K562 (cell line): ENCODE data around the gene PHKG2. TPM values are rescaled to one million over a fixed set of nuclear protein-coding genes. Genes with fewer than 3 reads are reported as not detected.

Source experiments
- DDX20 ChIP-seq: fragments of 450-650 bp; IDR thresholded peaks from 2 replicates; pipeline ENCODE4 v1.6.1; 2016; ENCODE audit warnings: missing genetic modification characterization, low read depth, mild to moderate bottlenecking, missing compliant biosample characterization, moderate library complexity
- DIDO1 ChIP-seq: fragments of 450-650 bp; IDR thresholded peaks from 2 replicates; pipeline ENCODE4 v1.6.1; 2016; ENCODE audit warnings: low read depth, missing biosample characterization, missing genetic modification characterization
- DNMT1 ChIP-seq: fragments of 450-650 bp; IDR thresholded peaks from 2 replicates; pipeline ENCODE4 v1.6.1; 2016; ENCODE audit warnings: antibody characterized with exemption, mild to moderate bottlenecking
- ERF ChIP-seq: fragments of 450-650 bp; formaldehyde crosslinking; IDR thresholded peaks from 2 replicates; pipeline ENCODE4 v1.4.0; 2020; ENCODE audit warnings: mild to moderate bottlenecking, mixed read lengths
- ESRRA ChIP-seq: fragments of 450-650 bp; IDR thresholded peaks from 2 replicates; pipeline ENCODE4 v1.6.1; 2014; ENCODE audit warnings: low read depth, mild to moderate bottlenecking, moderate library complexity, borderline replicate concordance
- HIVEP1 ChIP-seq: fragments of 250-450 bp; sonication (Bioruptor Pico); IDR thresholded peaks from 2 replicates; pipeline ENCODE4 v1.4.0; 2020; ENCODE audit warnings: mild to moderate bottlenecking
- KAT7 ChIP-seq: sonication (generic); formaldehyde crosslinking; IDR thresholded peaks from 2 replicates; pipeline ENCODE4 v1.8.0; 2022; ENCODE audit warnings: missing genetic modification reagents, mild to moderate bottlenecking, borderline replicate concordance
- KLF10 ChIP-seq: fragments of 250-450 bp; sonication (Bioruptor Pico); IDR thresholded peaks from 2 replicates; pipeline ENCODE4 v1.6.1; 2021; ENCODE audit warnings: matching md5 sums
- L3MBTL2 ChIP-seq: fragments of 450-650 bp; IDR thresholded peaks from 2 replicates; pipeline ENCODE4 v1.6.1; 2016; ENCODE audit warnings: mild to moderate bottlenecking, moderate library complexity
- NCOA2 ChIP-seq, 2 experiments: fragments of 450-650 bp; IDR thresholded peaks; 2 replicates each; pipeline ENCODE4 v1.6.1; 2018; ENCODE audit warnings: mild to moderate bottlenecking in 2 of 2, moderate library complexity in 1 of 2; ENCODE audit not compliant: partially characterized antibody in 2 of 2
- ZNF146 ChIP-seq: IDR thresholded peaks from one replicate; pipeline ENCODE4 v1.6.1; 2018; ENCODE audit warnings: missing compliant biosample characterization; ENCODE audit not compliant: unreplicated experiment
- ZNF239 ChIP-seq: fragments of 250-450 bp; sonication (Bioruptor Pico); IDR thresholded peaks from 2 replicates; pipeline ENCODE4 v1.4.0; 2020; ENCODE audit warnings: mild to moderate bottlenecking
- polyA plus RNA-seq, 8 experiments: library from polyadenylated mRNA; depleted of rRNA in 4 of 8; stranded (reverse) in 5 of 8; unstranded in 3 of 8; fragments of >200 nt; fragmentation: Nextera tagmentation in 2 of 8; fragmentation: Illumina TruSeq in 1 of 8; extraction: Ambion mirVana in 2 of 8; extraction: Trizol in 1 of 8; gene quantifications; 2 replicates each; pipeline versions ENCODE4 v1.2.1 to v1.2.3, GENCODE V29; 2011 to 2014; ENCODE audit warnings: inconsistent platforms in 1 of 8, missing spikeins in 1 of 8
- total RNA-seq, 7 experiments: library from RNA; depleted of rRNA in 6 of 7; stranded (reverse); fragments of >200 nt in 6 of 7; fragmentation: Illumina TruSeq in 2 of 7; extraction: Trizol in 2 of 7; gene quantifications; 2 replicates each; pipeline versions ENCODE4 v1.2.1 to v1.2.3, GENCODE V29; 2011 to 2021; ENCODE audit warnings: low replicate concordance in 1 of 7
- TF ChIP-seq, protein P1 (sequence below): sonication (generic); formaldehyde crosslinking; IDR thresholded peaks from 2 replicates; pipeline ENCODE4 v1.8.1; 2023; ENCODE audit warnings: missing genetic modification reagents, mild to moderate bottlenecking, borderline replicate concordance
- TF ChIP-seq, protein P2 (sequence below), 2 experiments: fragments of 250-450 bp in 1 of 2; fragments of 450-650 bp in 1 of 2; sonication (Bioruptor Pico) in 1 of 2; IDR thresholded peaks; 2 replicates each; pipeline versions ENCODE4 v1.6.1 to v1.8.0; 2016 to 2021; ENCODE audit warnings: mild to moderate bottlenecking in 2 of 2, moderate library complexity in 2 of 2, missing compliant biosample characterization in 1 of 2, missing genetic modification characterization in 1 of 2
- TF ChIP-seq, protein P3 (sequence below), 2 experiments: fragments of 200-800 bp in 1 of 2; sonication (Bioruptor generic) in 1 of 2; sonication (generic) in 1 of 2; formaldehyde crosslinking in 1 of 2; IDR thresholded peaks in 1 of 2; conservative IDR thresholded peaks in 1 of 2; 2 replicates each; pipeline versions ENCODE4 v1.5.0 to v1.6.1; 2016 to 2020; ENCODE audit warnings: missing compliant biosample characterization in 1 of 2, missing genetic modification characterization in 1 of 2, missing genetic modification reagents in 1 of 2
- TF ChIP-seq, protein P4 (sequence below): fragments of 200-800 bp; sonication (Bioruptor generic); IDR thresholded peaks from 2 replicates; pipeline ENCODE4 v1.6.1; 2017; ENCODE audit warnings: missing genetic modification characterization, missing compliant biosample characterization

Gene PHKG2
- total and polyA plus RNA-seq, 9 of the 15 experiments (the other 6 are each of a cell fraction or from before 2014, with no cell fraction given) = 5.8 to 54.2 (median 30.7) TPM

DNA sequence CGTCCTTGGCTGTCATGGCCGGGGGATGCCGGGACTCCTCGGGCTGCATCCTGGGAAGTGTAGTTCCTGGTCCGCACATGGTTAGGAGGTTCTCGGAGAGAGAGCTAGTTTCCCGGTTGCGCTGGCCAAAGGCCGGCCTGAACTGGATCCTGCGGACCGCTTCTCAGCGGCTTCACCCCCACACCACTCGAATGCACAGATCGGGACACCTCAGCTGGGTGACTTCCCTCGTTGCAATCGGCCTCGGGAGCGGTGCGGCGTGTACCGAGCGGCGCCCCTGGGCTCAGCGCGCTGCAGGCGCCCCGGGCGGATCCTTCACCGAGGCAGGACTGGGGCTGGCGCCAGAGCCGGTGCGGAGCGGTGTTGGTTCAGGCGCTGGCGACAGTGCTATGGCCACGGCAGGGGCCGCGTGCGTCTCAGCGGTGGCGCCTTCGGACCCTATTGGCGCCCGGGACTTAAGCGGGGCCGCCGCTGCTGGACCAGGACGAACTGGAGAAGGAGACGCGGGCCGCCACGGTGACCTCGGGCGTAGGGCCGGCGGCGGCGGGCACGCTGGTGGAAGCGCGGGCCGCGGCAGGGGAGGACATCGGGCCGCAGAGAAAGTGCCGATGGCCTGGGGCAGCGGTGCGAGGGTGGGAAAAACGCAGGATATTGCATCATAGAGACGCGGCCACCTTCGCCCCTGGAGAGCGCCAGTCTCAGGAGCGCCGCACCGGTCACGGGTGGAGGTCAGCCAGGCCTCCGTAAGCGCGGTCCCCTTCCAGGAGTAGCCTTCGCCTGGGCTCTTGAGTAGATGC is 27.4 kb downstream of the PHKG2 start (continued):
- TF ChIP-seq, protein P1, sequence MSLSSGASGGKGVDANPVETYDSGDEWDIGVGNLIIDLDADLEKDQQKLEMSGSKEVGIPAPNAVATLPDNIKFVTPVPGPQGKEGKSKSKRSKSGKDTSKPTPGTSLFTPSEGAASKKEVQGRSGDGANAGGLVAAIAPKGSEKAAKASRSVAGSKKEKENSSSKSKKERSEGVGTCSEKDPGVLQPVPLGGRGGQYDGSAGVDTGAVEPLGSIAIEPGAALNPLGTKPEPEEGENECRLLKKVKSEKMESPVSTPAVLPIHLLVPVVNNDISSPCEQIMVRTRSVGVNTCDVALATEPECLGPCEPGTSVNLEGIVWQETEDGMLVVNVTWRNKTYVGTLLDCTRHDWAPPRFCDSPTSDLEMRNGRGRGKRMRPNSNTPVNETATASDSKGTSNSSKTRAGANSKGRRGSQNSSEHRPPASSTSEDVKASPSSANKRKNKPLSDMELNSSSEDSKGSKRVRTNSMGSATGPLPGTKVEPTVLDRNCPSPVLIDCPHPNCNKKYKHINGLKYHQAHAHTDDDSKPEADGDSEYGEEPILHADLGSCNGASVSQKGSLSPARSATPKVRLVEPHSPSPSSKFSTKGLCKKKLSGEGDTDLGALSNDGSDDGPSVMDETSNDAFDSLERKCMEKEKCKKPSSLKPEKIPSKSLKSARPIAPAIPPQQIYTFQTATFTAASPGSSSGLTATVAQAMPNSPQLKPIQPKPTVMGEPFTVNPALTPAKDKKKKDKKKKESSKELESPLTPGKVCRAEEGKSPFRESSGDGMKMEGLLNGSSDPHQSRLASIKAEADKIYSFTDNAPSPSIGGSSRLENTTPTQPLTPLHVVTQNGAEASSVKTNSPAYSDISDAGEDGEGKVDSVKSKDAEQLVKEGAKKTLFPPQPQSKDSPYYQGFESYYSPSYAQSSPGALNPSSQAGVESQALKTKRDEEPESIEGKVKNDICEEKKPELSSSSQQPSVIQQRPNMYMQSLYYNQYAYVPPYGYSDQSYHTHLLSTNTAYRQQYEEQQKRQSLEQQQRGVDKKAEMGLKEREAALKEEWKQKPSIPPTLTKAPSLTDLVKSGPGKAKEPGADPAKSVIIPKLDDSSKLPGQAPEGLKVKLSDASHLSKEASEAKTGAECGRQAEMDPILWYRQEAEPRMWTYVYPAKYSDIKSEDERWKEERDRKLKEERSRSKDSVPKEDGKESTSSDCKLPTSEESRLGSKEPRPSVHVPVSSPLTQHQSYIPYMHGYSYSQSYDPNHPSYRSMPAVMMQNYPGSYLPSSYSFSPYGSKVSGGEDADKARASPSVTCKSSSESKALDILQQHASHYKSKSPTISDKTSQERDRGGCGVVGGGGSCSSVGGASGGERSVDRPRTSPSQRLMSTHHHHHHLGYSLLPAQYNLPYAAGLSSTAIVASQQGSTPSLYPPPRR (CRISPR knock-in tag) = peak; percentile 82; the same call in 1 of the 2 replicates
- TF ChIP-seq, protein P2, sequence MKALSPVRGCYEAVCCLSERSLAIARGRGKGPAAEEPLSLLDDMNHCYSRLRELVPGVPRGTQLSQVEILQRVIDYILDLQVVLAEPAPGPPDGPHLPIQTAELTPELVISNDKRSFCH (CRISPR knock-in tag; IDR thresholded peaks at IDR 0.05) = no peak
- TF ChIP-seq, protein P2 (tag; IDR thresholded peaks at IDR 0.05) = peak; percentile 78
- TF ChIP-seq DIDO1 (tag) (no peak), ZNF146 (CRISPR knock-in tag) (no peak), ZNF239 (CRISPR knock-in tag) (no peak), KLF10 (no peak), DNMT1 (no peak), KAT7 (CRISPR knock-in tag) (peak; percentile 97; the same call in 1 of the 2 replicates), ESRRA (peak; percentile 98), HIVEP1 (0 out of 2 replicates have a peak, but pooled peaks have one; percentile 23), NCOA2 (IDR thresholded peaks at IDR 0.05; ENCODE audit: partially characterized antibody in 2 of 2) (no peak), ERF (CRISPR knock-in tag) (peak; percentile 53; the same call in 1 of the 2 replicates), DDX20 (no peak), L3MBTL2 (peak; percentile 89)
- TF ChIP-seq, protein P3, sequence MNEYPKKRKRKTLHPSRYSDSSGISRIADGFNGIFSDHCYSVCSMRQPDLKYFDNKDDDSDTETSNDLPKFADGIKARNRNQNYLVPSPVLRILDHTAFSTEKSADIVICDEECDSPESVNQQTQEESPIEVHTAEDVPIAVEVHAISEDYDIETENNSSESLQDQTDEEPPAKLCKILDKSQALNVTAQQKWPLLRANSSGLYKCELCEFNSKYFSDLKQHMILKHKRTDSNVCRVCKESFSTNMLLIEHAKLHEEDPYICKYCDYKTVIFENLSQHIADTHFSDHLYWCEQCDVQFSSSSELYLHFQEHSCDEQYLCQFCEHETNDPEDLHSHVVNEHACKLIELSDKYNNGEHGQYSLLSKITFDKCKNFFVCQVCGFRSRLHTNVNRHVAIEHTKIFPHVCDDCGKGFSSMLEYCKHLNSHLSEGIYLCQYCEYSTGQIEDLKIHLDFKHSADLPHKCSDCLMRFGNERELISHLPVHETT (CRISPR knock-in tag; conservative IDR thresholded peaks at IDR 0.05 in 1 of 2, IDR thresholded peaks at IDR 0.05 in 1 of 2) = no peak
- TF ChIP-seq, protein P4, sequence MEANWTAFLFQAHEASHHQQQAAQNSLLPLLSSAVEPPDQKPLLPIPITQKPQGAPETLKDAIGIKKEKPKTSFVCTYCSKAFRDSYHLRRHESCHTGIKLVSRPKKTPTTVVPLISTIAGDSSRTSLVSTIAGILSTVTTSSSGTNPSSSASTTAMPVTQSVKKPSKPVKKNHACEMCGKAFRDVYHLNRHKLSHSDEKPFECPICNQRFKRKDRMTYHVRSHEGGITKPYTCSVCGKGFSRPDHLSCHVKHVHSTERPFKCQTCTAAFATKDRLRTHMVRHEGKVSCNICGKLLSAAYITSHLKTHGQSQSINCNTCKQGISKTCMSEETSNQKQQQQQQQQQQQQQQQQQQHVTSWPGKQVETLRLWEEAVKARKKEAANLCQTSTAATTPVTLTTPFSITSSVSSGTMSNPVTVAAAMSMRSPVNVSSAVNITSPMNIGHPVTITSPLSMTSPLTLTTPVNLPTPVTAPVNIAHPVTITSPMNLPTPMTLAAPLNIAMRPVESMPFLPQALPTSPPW = no peak
